GM19240 (cell line): ENCODE data around the gene ATP1A3.

ENCODE experiments used
- DNase-seq: peaks from one replicate; pipeline ENCODE4 v3.0.0; 2011; ENCODE audit warnings: low spot score; ENCODE audit not compliant: insufficient read length

Gene ATP1A3

DNA sequence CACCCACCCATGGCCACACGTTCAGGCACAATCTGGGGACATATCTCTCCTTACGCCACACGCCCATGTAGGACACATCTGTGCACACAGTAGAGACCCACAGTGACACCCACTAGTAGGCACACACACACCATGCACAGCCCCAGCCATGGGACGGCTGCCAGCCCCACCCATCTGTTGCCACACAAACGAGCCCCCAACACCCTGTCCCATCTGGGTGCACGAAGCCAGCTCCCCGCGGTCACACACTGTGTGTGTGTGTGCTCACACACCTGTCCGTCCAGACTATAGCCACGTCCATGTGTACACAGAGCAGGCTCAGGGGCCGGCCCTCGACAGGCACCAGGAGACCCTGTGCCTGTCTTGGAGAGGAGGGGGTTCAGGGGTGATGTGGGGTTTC lies 76.4 kb downstream of the ATP1A3 start:
- no peak for DNase-seq
